ENCODE measurements around the gene VTI1A.
"Not testable (repeated sequence)": the region's sequence is repeated elsewhere in the genome, so short reads cannot be mapped to it uniquely, and the experiment has no call there.

VTI1A gene

GRCh38 chr10:112446855-112447619, at the start of gene VTI1A, which contains the start of gene ZDHHC6:
TSS of gene VTI1A (plus strand) at chr10:112447215. CDS start at chr10:112447374, 159 bp downstream.
TSS of gene ZDHHC6 (minus strand) at chr10:112446914. CDS start at chr10:112445436, 1,478 bp downstream.
- peak; percentile 94 to 95 for DNase-seq
- TF ChIP-seq POLR2A (IDR thresholded peaks at IDR 0.05; ENCODE audit: low read length) = peak; percentile 91
- TF ChIP-seq GATA1 (IDR thresholded peaks at IDR 0.05; ENCODE audit: low read depth, low read length) = no peak

- DNase-seq = no peak
Observed at GRCh38 chr10:112397592-112397991, 49.4 kb upstream of the VTI1A start.

GRCh38 chr10:112402917-112403316, 44.1 kb upstream of the VTI1A start:
- DNase-seq = no peak
- TF ChIP-seq POLR2A (IDR thresholded peaks at IDR 0.05; ENCODE audit: low read length) (no peak), GATA1 (IDR thresholded peaks at IDR 0.05; ENCODE audit: low read depth, low read length) (no peak)

More at GRCh38 chr10:112397592-112397991, 49.4 kb upstream of the VTI1A start:
- TF ChIP-seq GATA1 (IDR thresholded peaks at IDR 0.05; ENCODE audit: low read depth, low read length) (no peak), POLR2A (IDR thresholded peaks at IDR 0.05; ENCODE audit: low read length) (no peak)

GRCh38 chr10:112404617-112405016, 42.4 kb upstream of the VTI1A start:
- TF ChIP-seq GATA1 (IDR thresholded peaks at IDR 0.05; ENCODE audit: low read depth, low read length) (no peak), POLR2A (IDR thresholded peaks at IDR 0.05; ENCODE audit: low read length) (no peak)

GRCh38 chr10:112406806-112407205, 40.2 kb upstream of the VTI1A start:
- DNase-seq = not testable (repeated sequence)

More at GRCh38 chr10:112404617-112405016, 42.4 kb upstream of the VTI1A start:
- DNase-seq = no peak

- no peak for DNase-seq
- TF ChIP-seq POLR2A (IDR thresholded peaks at IDR 0.05; ENCODE audit: low read length) = no peak
- no peak for TF ChIP-seq GATA1 (IDR thresholded peaks at IDR 0.05; ENCODE audit: low read depth, low read length)
Observed at GRCh38 chr10:112407696-112408095, 39.3 kb upstream of the VTI1A start.

GRCh38 chr10:112409299-112409698, 37.7 kb upstream of the VTI1A start:
- TF ChIP-seq POLR2A (IDR thresholded peaks at IDR 0.05; ENCODE audit: low read length) = no peak
- TF ChIP-seq GATA1 (IDR thresholded peaks at IDR 0.05; ENCODE audit: low read depth, low read length) = no peak
- DNase-seq = peak; percentile 53 to 79

GRCh38 chr10:112409755-112410154, 37.3 kb upstream of the VTI1A start:
- TF ChIP-seq GATA1 (IDR thresholded peaks at IDR 0.05; ENCODE audit: low read depth, low read length) (no peak), POLR2A (IDR thresholded peaks at IDR 0.05; ENCODE audit: low read length) (no peak)
- DNase-seq = peak; percentile 32 to 33

- TF ChIP-seq POLR2A (IDR thresholded peaks at IDR 0.05; ENCODE audit: low read length) = no peak
- TF ChIP-seq GATA1 (IDR thresholded peaks at IDR 0.05; ENCODE audit: low read depth, low read length) = no peak
- peak; percentile 55 to 86 for DNase-seq
Observed at GRCh38 chr10:112412696-112413095, 34.3 kb upstream of the VTI1A start.

- DNase-seq = no peak
- TF ChIP-seq POLR2A (IDR thresholded peaks at IDR 0.05; ENCODE audit: low read length) = no peak
- no peak for TF ChIP-seq GATA1 (IDR thresholded peaks at IDR 0.05; ENCODE audit: low read depth, low read length)
Observed at GRCh38 chr10:112421731-112422130, 25.3 kb upstream of the VTI1A start.

GRCh38 chr10:112424651-112425050, 22.4 kb upstream of the VTI1A start:
- no peak for TF ChIP-seq POLR2A (IDR thresholded peaks at IDR 0.05; ENCODE audit: low read length)
- TF ChIP-seq GATA1 (IDR thresholded peaks at IDR 0.05; ENCODE audit: low read depth, low read length) = no peak
- no peak for DNase-seq

- no peak for TF ChIP-seq GATA1 (IDR thresholded peaks at IDR 0.05; ENCODE audit: low read depth, low read length)
- TF ChIP-seq POLR2A (IDR thresholded peaks at IDR 0.05; ENCODE audit: low read length) = no peak
Observed at GRCh38 chr10:112426111-112426510, 20.9 kb upstream of the VTI1A start.

GRCh38 chr10:112429147-112429546, 17.9 kb upstream of the VTI1A start:
- no peak for TF ChIP-seq GATA1 (IDR thresholded peaks at IDR 0.05; ENCODE audit: low read depth, low read length)
- no peak for TF ChIP-seq POLR2A (IDR thresholded peaks at IDR 0.05; ENCODE audit: low read length)
- DNase-seq = no peak

More at GRCh38 chr10:112426111-112426510, 20.9 kb upstream of the VTI1A start:
- no peak for DNase-seq

- TF ChIP-seq GATA1 (IDR thresholded peaks at IDR 0.05; ENCODE audit: low read depth, low read length) = no peak
- TF ChIP-seq POLR2A (IDR thresholded peaks at IDR 0.05; ENCODE audit: low read length) = no peak
- no peak for DNase-seq
Observed at GRCh38 chr10:112429654-112430230, 17.3 kb upstream of the VTI1A start.

GRCh38 chr10:112433136-112433535, 13.9 kb upstream of the VTI1A start:
- TF ChIP-seq POLR2A (IDR thresholded peaks at IDR 0.05; ENCODE audit: low read length) (no peak), GATA1 (IDR thresholded peaks at IDR 0.05; ENCODE audit: low read depth, low read length) (no peak)
- peak; percentile 25 to 55 for DNase-seq

All from erythroblast (primary cell).